Heart left ventricle (tissue), 13 donors: Measurements from ENCODE around the gene WDR41.

Source experiments
- CTCF ChIP-seq, 12 donors: fragments of 200-600 bp; sonication (generic) in 4 of 12; IDR thresholded peaks; one replicate each; pipeline versions ENCODE4 v1.5.0 to v1.8.0; 2018 to 2022; ENCODE audit warnings: antibody characterized with exemption in 12 of 12, mild to moderate bottlenecking in 5 of 12
- POLR2A ChIP-seq, 2 donors: fragments of 450-650 bp; IDR thresholded peaks; one replicate each; pipeline ENCODE4 v1.6.1; 2017; ENCODE audit warnings: antibody characterized with exemption in 2 of 2, mild to moderate bottlenecking in 2 of 2, moderate library complexity in 2 of 2
- donor health status: ischemic (EF 13 %, LVEDD 7.1; RV severe dilation, severe dysfunction).
- donor health status: DM: no; HTN: yes; CAD: no.
- donor health status: DM: no; HTN: no; CAD: no.
- donor health status: ischemic (EF 25% LVEDD 6.9; RV normal size, moderate dysfunction).
- donor health status: ischemic (EF 25% LVEDD 5.7; RV mildly dilated, moderate dysfunction).
- donor health status: ischemic (EF 35%, LVEDD 5.7; RV mildly dilated, moderate dysfunction).
- donor health status: nonischemic (EF 11% LVEDD 7.7; RV severe dilation, severe dysfunction).
- donor health status: DM: yes; HTN: yes; CAD: no.
- donor health status: PGD.
- donor health status: ischemic (EF 29% LVEDD 5.4; RV normal size, mild dysfunction).
- donor health status: nonischemic (EF 23%, LVEDD 6.1; RV moderate dilation, normal function).

GRCh38 chr5:77449981-77450380 is 42.1 kb downstream of the WDR41 start:
- TF ChIP-seq CTCF (IDR thresholded peaks at IDR 0.05) (no peak), POLR2A (IDR thresholded peaks at IDR 0.05) (no peak)
